NCI-H146 treated with DMSO at 0.1 percent for 48 hours (cell line): ENCODE measurements around the gene ANKRD60.

Experiments used
- DNase-seq: peaks from one replicate; lab custom pipeline; 2025; ENCODE audit not compliant: unreplicated experiment; lab: John Stamatoyannopoulos, UW

Gene ANKRD60

DNA sequence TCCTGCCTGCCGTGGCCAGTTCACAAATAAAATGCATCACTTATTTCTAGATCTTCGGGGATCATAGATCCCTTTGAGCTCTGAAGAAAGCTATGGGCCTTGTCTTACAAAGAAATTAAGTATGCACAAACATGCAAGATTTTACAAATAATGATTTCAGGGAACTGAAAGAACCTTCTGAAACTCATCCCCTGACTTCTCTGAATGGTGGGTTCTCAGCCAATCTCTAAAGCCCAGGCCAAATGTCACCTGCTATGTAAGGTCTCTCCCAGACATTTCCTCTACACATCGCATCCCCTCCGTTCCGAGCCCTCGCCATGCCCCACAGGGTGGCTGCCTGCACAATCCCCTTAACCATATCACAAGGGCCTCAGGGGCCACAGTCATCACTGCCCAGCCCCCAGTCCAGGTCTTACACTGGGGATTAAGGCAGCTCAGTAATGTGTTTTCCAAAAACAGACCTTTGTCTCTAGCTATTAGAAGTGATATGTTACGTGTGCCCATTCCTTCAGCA is 16.1 kb upstream of the ANKRD60 start:
- DNase-seq, result no peak

DNA sequence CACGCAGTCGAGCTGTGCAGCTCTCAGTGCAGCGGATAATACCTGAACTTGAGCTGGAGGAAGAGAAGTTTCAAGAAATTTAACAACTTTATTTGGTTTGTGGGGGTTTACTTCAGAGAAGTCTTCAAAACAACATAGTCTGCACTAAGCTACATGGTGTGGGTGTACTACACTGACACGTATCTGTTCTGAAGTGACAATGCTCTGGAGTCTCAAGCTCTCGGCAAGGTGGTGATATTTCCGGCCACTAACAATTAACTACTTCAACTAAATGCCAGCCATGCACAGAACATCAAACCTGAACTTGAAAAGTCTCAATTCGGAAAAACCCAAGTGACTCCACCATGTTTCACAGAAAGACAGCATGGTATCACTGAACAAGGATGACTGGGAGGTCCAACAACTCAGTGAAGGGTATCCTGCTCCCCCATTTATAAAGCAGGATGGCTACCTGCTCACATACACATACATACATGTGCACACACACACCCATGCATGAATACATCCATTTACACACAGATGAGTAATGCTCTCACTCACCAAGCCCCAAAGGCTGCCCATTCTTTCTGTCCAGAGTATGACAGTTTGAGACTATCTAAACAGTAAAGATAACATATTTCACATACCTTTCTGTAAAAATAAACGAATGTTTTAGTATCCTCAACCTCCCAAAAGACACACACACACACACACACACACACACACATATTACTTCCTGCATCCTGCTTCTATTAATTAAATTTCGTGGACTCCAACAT is 15.4 kb upstream of the ANKRD60 start:
- DNase-seq, result no peak

DNA sequence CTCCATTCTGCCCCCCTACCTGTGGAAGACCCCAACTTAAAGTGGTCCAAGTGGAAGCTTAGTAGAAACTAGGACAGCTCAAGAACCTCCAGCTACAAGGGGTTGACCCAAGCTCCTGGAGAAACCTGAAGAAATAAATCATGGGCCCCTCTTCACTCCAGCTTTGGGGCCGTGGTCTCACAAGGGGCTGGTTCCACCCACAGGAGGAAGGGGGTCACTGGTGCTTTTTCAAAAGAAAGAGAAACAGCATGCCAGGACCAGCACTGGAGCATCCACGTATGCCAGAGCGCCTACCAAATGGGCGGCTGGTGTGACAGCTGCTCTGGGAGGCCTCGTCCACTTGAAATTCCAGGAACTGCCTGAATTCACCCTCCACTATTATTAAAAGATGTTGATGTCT is 14.4 kb upstream of the ANKRD60 start:
- DNase-seq, result no peak

DNA sequence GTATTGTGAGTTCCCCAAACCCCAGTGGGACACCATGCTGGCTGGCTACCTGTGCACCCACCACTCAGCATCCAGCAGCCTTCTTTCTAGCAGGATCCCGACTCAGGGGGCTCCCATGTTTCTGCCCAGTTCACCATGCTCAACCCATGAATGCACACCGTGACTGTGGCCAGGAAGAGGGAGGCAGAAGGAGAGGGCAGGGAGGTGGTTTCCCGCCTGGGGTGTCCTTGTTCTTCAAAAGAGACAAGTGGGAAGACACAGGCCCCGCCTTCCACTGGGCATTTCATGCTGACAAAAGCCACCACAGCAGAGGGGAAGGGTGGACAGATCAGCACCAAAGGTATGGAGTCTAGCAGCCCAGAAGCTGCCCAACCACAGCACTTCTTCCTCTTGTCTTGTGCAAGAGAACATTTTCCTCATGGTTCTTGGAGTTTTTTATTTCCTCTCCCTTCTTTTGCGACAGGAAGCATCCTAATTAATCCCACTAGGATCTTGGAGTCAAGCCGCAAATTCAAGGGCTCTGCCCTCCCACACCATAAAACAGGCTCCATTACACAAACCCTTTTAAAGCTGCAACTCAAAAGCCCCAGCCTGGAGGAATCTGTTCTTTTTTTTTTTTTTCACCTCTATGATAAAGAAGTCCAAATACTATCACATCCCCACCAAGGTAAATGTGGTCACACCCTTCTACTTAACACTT is 13.5 kb upstream of the ANKRD60 start:
- no peak for DNase-seq

DNA sequence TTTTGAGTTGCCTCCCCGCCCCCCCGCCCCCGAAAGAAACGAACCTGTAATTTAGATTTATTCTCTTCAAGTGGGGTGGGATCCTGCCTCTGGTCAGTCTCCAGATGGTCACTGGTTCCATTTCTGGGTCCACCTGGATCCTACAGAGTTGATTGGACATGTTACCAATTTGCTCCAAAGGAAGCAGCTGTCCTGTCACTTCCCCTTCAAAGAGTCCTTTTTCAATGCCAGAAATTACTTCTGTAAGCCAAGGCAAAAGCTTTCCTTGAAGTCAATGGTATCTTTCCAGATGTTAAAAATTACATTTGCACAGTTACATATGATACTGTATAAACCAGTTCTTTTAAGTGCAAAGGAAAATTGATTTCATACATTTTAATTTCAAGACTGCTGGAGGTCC is 12.0 kb upstream of the ANKRD60 start:
- no peak for DNase-seq

DNA sequence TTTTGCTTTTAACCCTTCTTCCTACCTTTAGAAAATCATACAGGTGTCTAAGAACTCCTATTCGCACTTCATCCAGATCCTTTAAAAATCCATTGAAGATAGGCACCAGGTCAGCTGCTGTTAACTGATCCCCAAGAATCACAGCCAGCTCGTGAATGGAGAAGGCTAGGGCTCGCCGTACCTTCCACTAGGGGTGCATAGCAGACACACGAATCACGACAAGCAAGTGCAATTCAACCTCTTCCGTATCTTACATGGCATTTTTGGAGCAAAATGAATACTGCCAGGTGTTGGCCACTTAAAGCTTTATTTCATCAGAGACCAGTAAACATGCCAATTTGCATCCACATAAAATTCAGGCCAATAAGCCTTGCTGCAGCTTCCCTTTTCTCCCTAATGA is 10.8 kb upstream of the ANKRD60 start:
- DNase-seq, result no peak

DNA sequence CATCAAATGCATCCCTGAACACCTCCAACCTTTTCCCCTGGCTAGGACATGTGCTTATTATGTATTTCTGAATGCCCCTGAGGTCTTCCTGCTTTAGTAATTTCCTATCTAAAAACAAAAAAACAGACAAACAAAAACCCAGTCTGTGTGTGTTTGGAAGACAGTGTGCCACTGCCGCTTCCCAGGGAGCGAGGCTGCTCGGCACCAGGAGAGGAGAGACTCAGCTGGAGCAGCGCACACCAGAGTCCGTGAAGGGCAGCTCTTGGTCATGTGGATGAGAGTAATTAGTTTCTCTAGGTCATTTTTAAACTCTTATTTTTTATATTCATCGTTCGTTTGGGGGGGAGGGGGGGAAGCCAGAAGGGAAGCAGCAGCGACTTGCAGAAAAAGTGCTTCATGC is 10.0 kb upstream of the ANKRD60 start:
- no peak for DNase-seq

DNA sequence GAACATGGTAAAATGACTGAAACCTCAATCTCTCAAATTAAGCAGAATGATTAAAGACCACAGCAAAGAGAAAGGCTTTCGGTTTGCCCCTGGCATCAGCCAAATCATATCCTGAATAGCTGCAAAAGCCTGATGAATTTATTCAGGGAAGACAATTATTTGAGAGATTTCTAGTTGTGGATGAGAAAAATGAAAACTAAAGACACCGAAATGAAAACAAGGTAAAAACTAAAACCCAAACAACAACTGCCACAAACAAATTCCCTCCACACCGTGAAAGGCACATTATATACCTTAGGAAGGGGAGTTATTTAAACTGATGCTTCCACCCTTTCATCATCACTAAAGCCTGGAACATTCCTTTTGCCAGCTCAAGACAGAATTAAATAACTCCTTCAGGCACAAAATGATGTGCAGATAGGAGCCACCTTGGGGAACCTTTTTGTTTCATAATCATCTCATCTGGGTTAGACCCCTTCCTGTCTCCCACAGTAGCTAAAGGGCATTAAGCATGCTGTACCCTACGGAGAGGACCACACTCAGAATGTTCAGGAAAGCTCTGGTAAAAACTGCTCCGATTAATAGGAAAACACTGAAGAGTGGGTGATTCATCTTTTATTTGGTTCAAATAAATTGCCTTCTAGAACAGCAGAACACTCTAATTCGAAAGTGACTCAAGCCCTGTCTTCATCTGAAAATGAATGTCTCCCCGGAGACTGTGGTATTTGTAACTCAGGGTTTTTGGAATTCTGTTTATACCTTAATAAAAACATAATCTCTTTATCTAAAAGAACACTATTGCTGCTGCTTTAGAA is 9.1 kb upstream of the ANKRD60 start:
- no peak for DNase-seq

DNA sequence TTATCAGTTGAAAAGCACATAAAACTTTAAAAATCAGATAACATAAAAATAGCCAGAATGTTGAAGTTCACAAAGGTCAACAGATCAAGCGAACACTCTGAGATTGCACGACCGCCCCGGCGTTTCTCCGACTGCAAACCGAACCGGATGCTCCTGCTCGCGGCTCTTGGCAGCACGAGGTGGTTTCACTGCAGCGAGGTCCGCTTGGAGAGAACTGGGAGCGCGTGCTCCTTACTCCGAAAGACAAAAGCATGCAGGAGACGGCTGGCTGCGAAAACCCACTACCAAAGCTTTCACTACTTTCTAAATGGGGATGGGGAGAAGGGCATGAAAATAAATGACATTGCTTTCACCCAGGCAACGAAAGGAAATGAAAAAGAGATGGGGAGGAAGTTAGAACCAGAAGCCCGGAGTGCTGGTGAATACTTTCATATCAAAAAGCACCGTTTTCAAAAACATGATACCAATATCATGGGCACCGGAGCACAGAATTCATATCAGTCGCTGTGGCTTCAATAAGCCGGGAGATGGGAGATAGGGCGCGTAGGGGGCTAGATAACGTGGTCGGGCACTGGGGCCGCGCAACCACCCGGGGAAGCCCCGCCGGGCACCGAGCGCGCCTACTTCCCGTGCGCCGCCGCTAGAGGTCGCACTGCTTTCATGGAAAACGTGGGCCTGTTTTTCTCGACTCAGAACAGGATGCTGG is 8.3 kb upstream of the ANKRD60 start:
- peak; percentile 70 for DNase-seq

DNA sequence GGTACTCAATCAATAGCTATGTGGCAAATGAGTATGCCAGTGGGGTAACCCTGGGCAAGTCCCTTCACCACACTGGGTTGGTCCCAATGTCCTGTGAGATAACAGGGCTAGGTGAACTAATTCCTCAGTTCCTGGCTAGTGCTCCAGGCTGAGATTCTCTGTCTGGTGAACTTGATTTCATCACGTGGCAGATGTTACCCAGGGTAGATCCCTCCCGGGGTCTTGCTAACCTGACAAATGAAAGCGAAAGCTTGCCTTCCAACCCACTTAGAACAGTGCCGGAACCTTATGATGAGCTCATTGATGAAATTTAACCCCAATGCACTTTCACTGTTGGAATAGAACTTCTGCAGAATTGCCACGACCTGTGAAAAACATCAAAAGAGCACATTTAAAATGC is 6.6 kb upstream of the ANKRD60 start:
- DNase-seq, result no peak

DNA sequence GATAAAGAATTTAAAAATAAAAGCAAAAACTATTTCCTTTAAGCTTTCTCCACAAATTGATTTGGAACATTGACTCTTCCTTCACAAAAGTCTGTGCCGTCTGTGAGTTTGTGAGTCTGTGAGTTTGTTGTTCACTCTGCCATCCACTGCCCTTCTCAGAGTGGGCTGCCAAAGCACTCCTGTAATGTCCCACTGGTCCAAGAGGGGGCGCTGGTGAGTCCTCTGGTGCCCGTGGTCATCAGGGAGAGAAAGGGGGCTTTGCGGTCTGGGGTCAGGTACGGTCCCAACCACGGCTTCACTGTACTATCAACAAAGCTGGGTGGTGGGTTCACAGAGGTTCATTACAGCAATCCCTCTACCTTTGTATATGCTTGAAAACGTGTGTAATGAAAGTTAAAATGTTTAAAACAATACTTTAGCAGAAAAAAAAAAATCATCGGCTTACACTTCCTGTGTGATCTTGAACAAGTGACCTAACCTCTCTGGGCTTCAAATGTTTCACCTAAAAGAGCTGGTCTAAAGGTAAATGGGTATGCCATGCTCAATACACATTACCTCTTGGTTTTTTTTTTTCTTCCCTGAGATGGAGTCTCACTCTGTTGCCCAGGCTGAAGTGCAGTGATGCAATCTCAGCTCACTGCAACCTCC is 5.6 kb upstream of the ANKRD60 start:
- DNase-seq, result no peak

DNA sequence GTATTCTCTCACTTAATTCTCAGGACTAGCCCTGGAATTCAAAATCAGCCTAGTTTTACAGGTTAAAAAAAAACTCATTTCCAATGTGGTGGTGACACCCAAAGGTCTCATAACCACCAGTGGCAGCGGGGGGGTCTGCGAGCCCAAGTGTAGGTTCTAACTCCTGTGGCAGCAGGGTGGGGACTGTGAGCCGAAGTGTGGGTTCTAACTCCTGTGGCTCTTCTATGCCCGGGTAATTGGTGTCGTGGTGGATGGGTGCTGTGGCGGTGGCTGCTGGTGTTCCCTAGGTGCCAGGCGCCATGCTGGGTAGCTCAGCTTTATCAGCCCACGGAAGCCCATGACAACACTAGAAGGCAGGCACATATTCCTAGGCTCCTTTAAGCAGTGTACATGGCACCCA is 4.9 kb upstream of the ANKRD60 start:
- no peak for DNase-seq

DNA sequence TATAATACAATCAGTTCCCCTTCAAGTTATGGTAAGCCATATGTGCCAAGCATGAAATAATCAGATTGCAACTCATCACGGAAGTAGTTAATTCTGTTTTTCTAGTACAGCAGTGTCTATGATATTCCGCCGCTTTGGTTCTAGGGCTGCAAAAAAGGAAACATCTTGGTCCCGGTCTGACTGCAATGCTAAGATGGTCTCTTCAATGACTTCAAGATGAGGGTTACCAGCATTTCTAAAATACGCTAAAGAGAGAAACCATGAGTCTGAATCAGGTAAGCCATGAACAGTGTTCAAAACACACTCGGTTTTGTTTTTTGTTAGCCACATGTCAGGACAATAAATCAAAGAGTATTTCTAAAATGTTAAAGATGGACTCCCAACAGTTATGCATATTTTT is 3.2 kb upstream of the ANKRD60 start:
- DNase-seq, result no peak

DNA sequence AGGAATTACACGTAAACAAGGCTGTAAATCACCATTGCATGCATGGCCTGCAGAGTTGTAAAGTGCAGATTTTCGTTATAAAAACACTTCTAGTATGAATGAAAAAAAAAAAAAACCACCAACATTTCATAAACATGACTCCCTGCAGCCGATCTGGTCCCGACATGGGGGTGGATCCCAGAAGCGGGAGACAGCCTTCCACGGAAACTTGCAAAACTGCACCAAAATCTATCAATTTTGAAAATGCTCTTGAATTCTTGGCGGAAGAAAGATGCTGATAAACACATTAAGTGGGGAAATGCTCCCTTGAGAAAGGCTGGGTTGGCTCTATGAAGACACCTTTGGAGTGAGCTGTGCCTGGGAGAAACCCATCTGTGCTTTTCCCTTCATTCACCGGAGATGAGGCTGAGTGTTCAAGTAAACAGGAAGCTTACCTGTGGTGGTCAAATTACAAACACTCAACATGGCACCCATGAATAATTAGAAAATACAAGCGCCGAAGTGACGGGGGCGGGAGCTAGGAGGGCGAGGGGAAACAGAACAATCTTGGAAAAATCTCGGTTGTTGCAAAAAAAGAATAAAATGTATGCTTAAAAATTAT is 845 bp upstream of the ANKRD60 start:
- DNase-seq, result no peak

DNA sequence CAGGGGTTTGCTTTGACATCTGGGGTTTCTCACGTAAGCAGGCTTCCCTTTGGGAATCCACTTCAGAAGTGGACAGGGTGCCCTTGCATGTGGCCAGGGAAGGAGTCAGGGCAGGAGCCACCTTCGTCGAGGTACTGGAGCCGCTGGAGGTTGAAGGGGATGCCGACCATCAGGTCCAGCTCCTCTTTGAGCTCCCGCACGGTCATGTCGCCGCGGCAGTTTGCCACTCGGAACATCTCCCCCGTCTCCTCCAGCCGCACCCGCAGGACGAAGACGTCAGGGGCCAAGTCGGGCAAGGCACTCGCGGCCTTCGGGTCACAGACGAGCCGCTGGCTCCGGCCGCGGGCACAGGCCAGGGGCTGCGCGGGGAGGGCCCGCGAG is 360 bp downstream of the ANKRD60 start:
- no peak for DNase-seq

DNA sequence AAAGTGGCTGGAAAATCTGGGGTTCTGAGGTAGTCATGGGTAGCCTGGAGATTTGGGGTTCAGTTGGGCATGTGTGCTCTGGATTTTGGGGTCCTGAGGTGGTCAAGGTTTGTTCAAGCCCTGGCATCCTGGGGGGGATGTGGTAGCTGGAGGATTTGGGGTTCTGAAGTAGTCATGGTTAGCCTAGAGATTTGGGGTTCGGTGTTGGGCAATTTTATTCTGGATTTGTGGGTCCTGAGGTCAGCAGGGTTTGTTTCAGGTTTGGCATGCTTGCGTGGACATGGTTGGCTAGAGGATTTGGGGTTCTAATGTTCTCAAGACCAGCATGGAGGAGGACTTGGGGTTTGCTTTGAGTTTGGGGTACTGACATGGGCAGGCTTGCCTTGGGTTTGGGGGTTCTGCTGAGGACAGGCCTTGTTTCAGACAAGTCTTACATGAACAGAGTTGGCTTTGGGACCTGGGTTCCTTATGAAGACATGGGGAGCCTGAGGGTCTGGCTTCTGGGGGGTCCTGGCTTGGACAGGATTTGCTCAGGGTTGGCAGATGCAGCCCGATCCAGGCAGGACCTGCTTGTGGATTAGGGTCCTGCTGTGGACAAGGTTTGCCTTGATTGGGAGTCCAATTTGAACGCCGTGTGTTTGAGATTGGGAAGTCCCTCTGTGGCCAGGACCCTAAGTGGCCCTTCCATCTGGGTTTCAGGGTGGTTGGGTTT is 906 bp downstream of the ANKRD60 start:
- DNase-seq, result no peak

DNA sequence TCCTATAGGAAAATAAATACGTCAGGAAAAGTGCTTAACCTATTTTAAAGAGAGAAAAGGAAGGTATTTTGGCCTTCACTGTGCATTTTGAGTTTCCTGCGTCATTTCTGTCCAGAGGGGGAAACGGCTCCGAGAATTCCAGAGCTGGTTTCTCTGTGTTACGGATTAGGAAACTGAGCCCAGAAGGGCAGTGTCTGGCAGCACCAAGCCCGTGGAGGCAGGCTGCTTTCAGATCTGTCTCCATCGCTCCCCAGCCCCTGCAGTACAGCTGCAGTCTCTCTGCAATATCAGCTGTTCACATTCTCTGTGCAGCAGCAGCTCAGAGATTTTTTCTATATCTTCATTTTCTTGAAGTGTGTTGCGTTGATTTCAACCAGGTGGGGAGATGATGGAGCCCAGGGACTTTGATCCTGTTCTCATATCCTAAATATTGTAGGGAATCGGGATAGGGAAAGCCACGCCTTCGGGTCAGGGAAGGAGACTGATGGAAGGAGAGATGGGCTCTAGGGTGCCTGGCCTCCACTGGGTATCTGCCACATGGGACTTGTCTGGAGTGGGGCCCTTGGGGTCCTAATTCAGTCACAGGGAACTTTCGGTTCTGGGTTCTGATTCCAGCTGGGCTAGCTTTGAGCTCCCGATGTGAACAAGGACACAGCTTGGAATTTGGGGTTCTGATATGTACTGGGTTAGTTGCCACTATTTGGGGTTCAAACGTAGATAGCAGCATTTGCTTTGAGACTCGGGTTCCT is 2.8 kb downstream of the ANKRD60 start:
- DNase-seq, result no peak

DNA sequence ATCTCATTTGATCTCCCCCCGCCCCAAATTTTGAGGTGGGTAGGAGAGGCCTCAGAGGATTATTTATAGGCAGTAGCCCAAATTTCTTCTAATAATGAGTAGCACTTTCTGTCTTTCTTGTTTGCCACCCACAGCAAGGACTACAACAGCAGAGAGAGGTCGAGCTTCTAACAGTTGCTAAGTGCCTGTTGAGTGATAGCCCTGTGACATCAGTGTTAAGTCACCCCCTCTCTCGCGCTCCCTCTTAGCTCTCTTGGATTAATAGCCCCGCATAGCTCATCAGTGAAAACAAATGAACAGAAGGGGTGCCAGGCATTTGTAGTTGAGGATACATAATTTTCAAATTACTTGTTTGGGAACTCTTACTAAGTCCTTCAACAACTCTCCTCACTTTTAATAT is 3.5 kb downstream of the ANKRD60 start:
- no peak for DNase-seq

DNA sequence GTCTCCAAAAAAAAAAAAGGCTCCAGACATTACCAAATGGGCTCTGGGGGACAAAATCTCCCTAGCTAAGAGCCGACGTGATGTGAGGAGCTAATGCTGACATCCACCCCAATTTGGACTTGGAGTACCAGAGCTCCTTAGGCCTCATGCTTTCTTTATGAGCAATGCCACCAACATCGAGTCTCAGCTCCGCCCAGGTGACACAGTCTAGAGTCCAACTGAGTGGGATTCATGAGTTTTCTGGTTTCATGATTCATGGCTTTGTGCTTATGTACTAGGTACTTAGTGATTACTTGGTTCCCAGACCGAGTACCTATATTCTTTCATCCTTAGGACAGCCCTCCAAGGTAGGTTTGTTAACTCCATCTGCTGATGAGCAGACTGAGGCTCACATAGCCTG is 4.4 kb downstream of the ANKRD60 start:
- no peak for DNase-seq
